A549 (cell line): ENCODE measurements around the gene NLK.

Experiments used
- CEBPB ChIP-seq, 2 experiments: fragments of >200 bp in 1 of 2; sonication (Bioruptor Twin) in 1 of 2; formaldehyde crosslinking in 1 of 2; IDR thresholded peaks; 2 replicates each; pipeline ENCODE4 v1.6.1; 2012 to 2016
- EP300 ChIP-seq, 2 experiments: fragments of >200 bp; sonication (Bioruptor Twin); formaldehyde crosslinking; IDR thresholded peaks; 2 replicates in 1 of 2; 3 replicates in 1 of 2; pipeline ENCODE4 v1.6.1; 2016 to 2017
- MAFK ChIP-seq: fragments of 450-650 bp; IDR thresholded peaks from 2 replicates; pipeline ENCODE4 v1.6.1; 2014; ENCODE audit not compliant: partially characterized antibody
- MYC ChIP-seq: IDR thresholded peaks from 2 replicates; pipeline ENCODE4 v1.6.1; 2012; ENCODE audit warnings: mild to moderate bottlenecking, inconsistent platforms, low read length, improper control_type of control experiment, borderline replicate concordance
- NFE2L2 ChIP-seq: fragments of 150-350 bp; conservative IDR thresholded peaks from 2 replicates; pipeline ENCODE4 v1.6.1; 2014; ENCODE audit warnings: low read length
- POLR2A ChIP-seq: IDR thresholded peaks from 2 replicates; pipeline ENCODE4 v1.6.1; 2012; ENCODE audit warnings: mild to moderate bottlenecking, low read length
- POLR2AphosphoS2 ChIP-seq: conservative IDR thresholded peaks from 2 replicates; pipeline ENCODE4 v1.6.1; 2012; ENCODE audit warnings: low read length, improper control_type of control experiment, inconsistent platforms
- RAD21 ChIP-seq, 2 experiments: fragments of >200 bp in 1 of 2; sonication (Bioruptor Twin) in 1 of 2; formaldehyde crosslinking in 1 of 2; IDR thresholded peaks in 1 of 2; conservative IDR thresholded peaks in 1 of 2; 2 replicates in 1 of 2; 3 replicates in 1 of 2; pipeline ENCODE4 v1.6.1; 2012 to 2018; ENCODE audit warnings: inconsistent platforms in 1 of 2
- ZC3H11A ChIP-seq: fragments of 450-650 bp; IDR thresholded peaks from 2 replicates; pipeline ENCODE4 v1.6.1; 2014; ENCODE audit warnings: antibody characterized with exemption, mild to moderate bottlenecking
- TF ChIP-seq, protein P1 (sequence below): fragments of >200 bp; sonication (Bioruptor Twin); formaldehyde crosslinking; IDR thresholded peaks from 3 replicates; pipeline ENCODE4 v1.5.1; 2016
- TF ChIP-seq, protein P2 (sequence below): IDR thresholded peaks from 2 replicates; pipeline ENCODE4 v1.6.1; 2012; ENCODE audit warnings: low read depth, borderline replicate concordance

DNA sequence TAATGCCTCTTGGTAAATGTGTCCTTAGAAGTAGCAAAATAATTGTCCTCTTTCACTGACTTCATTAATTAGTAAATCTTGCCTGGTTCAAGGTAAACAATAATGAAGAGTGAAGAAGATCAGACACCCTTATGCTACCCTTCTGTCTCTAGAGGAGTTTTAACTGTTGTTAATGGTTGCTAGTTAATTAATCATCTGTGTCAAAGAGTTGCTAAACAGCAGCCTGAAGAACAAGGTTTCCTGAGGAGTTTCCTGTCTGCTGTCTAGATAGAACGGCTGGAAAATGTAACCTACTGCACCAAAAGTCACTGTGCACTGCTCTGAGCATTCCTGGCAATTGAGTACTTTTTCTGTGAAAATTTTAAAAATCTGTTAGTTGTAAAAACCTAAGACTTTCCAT lies 131.3 kb downstream of the NLK start:
- TF ChIP-seq ZC3H11A (no peak), RAD21 (conservative IDR thresholded peaks at IDR 0.05 in 1 of 2, IDR thresholded peaks at IDR 0.05 in 1 of 2) (no peak), MAFK (no peak), EP300 (IDR thresholded peaks at IDR 0.05) (no peak), MYC (no peak), POLR2A (no peak), CEBPB (IDR thresholded peaks at IDR 0.05) (no peak), NFE2L2 (no peak), POLR2AphosphoS2 (no peak)
- TF ChIP-seq, protein P1, sequence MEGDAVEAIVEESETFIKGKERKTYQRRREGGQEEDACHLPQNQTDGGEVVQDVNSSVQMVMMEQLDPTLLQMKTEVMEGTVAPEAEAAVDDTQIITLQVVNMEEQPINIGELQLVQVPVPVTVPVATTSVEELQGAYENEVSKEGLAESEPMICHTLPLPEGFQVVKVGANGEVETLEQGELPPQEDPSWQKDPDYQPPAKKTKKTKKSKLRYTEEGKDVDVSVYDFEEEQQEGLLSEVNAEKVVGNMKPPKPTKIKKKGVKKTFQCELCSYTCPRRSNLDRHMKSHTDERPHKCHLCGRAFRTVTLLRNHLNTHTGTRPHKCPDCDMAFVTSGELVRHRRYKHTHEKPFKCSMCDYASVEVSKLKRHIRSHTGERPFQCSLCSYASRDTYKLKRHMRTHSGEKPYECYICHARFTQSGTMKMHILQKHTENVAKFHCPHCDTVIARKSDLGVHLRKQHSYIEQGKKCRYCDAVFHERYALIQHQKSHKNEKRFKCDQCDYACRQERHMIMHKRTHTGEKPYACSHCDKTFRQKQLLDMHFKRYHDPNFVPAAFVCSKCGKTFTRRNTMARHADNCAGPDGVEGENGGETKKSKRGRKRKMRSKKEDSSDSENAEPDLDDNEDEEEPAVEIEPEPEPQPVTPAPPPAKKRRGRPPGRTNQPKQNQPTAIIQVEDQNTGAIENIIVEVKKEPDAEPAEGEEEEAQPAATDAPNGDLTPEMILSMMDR: no peak
- TF ChIP-seq, protein P2, sequence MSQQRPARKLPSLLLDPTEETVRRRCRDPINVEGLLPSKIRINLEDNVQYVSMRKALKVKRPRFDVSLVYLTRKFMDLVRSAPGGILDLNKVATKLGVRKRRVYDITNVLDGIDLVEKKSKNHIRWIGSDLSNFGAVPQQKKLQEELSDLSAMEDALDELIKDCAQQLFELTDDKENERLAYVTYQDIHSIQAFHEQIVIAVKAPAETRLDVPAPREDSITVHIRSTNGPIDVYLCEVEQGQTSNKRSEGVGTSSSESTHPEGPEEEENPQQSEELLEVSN: no peak
